HEK293 (cell line): Measurements from ENCODE around the gene RNF113A.

ENCODE experiments used
- GLIS1 ChIP-seq: fragments of 450-650 bp; formaldehyde crosslinking; IDR thresholded peaks from 2 replicates; pipeline ENCODE4 v1.5.1; 2016; ENCODE audit warnings: missing biosample characterization, missing genetic modification characterization
- SALL2 ChIP-seq: fragments of 450-650 bp; formaldehyde crosslinking; IDR thresholded peaks from 2 replicates; pipeline ENCODE4 v1.5.0; 2017; ENCODE audit warnings: missing biosample characterization, mild to moderate bottlenecking, missing genetic modification characterization, borderline replicate concordance
- SP2 ChIP-seq: fragments of 450-650 bp; formaldehyde crosslinking; IDR thresholded peaks from 2 replicates; pipeline ENCODE4 v1.5.1; 2016; ENCODE audit warnings: missing biosample characterization, missing genetic modification characterization
- ZFHX2 ChIP-seq: fragments of 450-650 bp; formaldehyde crosslinking; conservative IDR thresholded peaks from 2 replicates; pipeline ENCODE4 v1.5.1; 2016; ENCODE audit warnings: missing biosample characterization, missing genetic modification characterization
- ZNF112 ChIP-seq: fragments of 450-650 bp; formaldehyde crosslinking; IDR thresholded peaks from 2 replicates; pipeline ENCODE4 v1.5.0; 2017; ENCODE audit warnings: missing biosample characterization, missing genetic modification characterization
- ZNF138 ChIP-seq: fragments of 450-650 bp; formaldehyde crosslinking; IDR thresholded peaks from 2 replicates; pipeline ENCODE4 v1.5.1; 2016; ENCODE audit warnings: missing biosample characterization, missing genetic modification characterization, borderline replicate concordance
- ZNF155 ChIP-seq: fragments of 450-650 bp; formaldehyde crosslinking; IDR thresholded peaks from 2 replicates; pipeline ENCODE4 v1.5.1; 2016; ENCODE audit warnings: missing biosample characterization, missing genetic modification characterization
- ZNF16 ChIP-seq: fragments of 450-650 bp; formaldehyde crosslinking; IDR thresholded peaks from 2 replicates; pipeline ENCODE4 v1.5.1; 2016; ENCODE audit warnings: low read depth, missing biosample characterization, missing genetic modification characterization
- ZNF223 ChIP-seq: fragments of 450-650 bp; formaldehyde crosslinking; IDR thresholded peaks from 2 replicates; pipeline ENCODE4 v1.5.1; 2016; ENCODE audit warnings: missing biosample characterization, missing genetic modification characterization
- ZNF24 ChIP-seq: fragments of 450-650 bp; formaldehyde crosslinking; IDR thresholded peaks from 2 replicates; pipeline ENCODE4 v1.5.1; 2016; ENCODE audit warnings: missing biosample characterization, missing genetic modification characterization
- ZNF394 ChIP-seq: fragments of 450-650 bp; formaldehyde crosslinking; IDR thresholded peaks from 2 replicates; pipeline ENCODE4 v1.5.1; 2016; ENCODE audit warnings: missing biosample characterization, missing genetic modification characterization, mild to moderate bottlenecking, moderate library complexity, borderline replicate concordance
- ZNF423 ChIP-seq: fragments of 450-650 bp; formaldehyde crosslinking; IDR thresholded peaks from 2 replicates; pipeline ENCODE4 v1.5.1; 2016; ENCODE audit warnings: missing biosample characterization, missing genetic modification characterization
- ZNF48 ChIP-seq: fragments of 450-650 bp; formaldehyde crosslinking; IDR thresholded peaks from 2 replicates; pipeline ENCODE4 v1.5.1; 2016; ENCODE audit warnings: missing biosample characterization, missing genetic modification characterization
- ZNF501 ChIP-seq: fragments of 450-650 bp; formaldehyde crosslinking; IDR thresholded peaks from 2 replicates; pipeline ENCODE4 v1.5.1; 2016; ENCODE audit warnings: missing biosample characterization, missing genetic modification characterization
- ZNF514 ChIP-seq: fragments of 450-650 bp; formaldehyde crosslinking; IDR thresholded peaks from 2 replicates; pipeline ENCODE4 v1.5.1; 2016; ENCODE audit warnings: missing biosample characterization, missing genetic modification characterization
- ZNF529 ChIP-seq: fragments of 450-650 bp; formaldehyde crosslinking; IDR thresholded peaks from 2 replicates; pipeline ENCODE4 v1.5.1; 2017; ENCODE audit warnings: missing genetic modification characterization, missing biosample characterization; ENCODE audit not compliant: insufficient replicate concordance
- ZNF544 ChIP-seq: fragments of 450-650 bp; formaldehyde crosslinking; IDR thresholded peaks from 2 replicates; pipeline ENCODE4 v1.5.0; 2017; ENCODE audit warnings: missing biosample characterization, missing genetic modification characterization
- ZNF555 ChIP-seq: fragments of 450-650 bp; formaldehyde crosslinking; conservative IDR thresholded peaks from 2 replicates; pipeline ENCODE4 v1.5.1; 2017; ENCODE audit warnings: missing biosample characterization, mild to moderate bottlenecking, missing genetic modification characterization, inconsistent platforms
- ZNF600 ChIP-seq: fragments of 450-650 bp; formaldehyde crosslinking; IDR thresholded peaks from 2 replicates; pipeline ENCODE4 v1.5.1; 2016; ENCODE audit warnings: missing biosample characterization, missing genetic modification characterization
- ZNF629 ChIP-seq: fragments of 450-650 bp; formaldehyde crosslinking; IDR thresholded peaks from 2 replicates; pipeline ENCODE4 v1.5.1; 2017; ENCODE audit warnings: missing biosample characterization, missing genetic modification characterization
- ZNF654 ChIP-seq: fragments of 450-650 bp; formaldehyde crosslinking; IDR thresholded peaks from 2 replicates; pipeline ENCODE4 v1.5.1; 2016; ENCODE audit warnings: low read depth, missing biosample characterization, missing genetic modification characterization
- ZNF660 ChIP-seq: fragments of 450-650 bp; IDR thresholded peaks from 2 replicates; pipeline ENCODE4 v1.5.1; 2018; ENCODE audit warnings: missing biosample characterization, mild to moderate bottlenecking, missing genetic modification characterization
- ZNF670 ChIP-seq: fragments of 450-650 bp; formaldehyde crosslinking; IDR thresholded peaks from 2 replicates; pipeline ENCODE4 v1.5.1; 2016; ENCODE audit warnings: missing biosample characterization, missing genetic modification characterization, low read depth
- ZNF747 ChIP-seq: fragments of 450-650 bp; formaldehyde crosslinking; IDR thresholded peaks from 2 replicates; pipeline ENCODE4 v1.5.1; 2016; ENCODE audit warnings: missing biosample characterization, missing genetic modification characterization
- ZNF777 ChIP-seq: fragments of 450-650 bp; formaldehyde crosslinking; IDR thresholded peaks from 2 replicates; pipeline ENCODE4 v1.5.1; 2017; ENCODE audit warnings: missing biosample characterization, missing genetic modification characterization, borderline replicate concordance
- ZNF785 ChIP-seq: fragments of 450-650 bp; formaldehyde crosslinking; IDR thresholded peaks from 2 replicates; pipeline ENCODE4 v1.5.1; 2016; ENCODE audit warnings: missing biosample characterization, missing genetic modification characterization
- ZSCAN4 ChIP-seq: fragments of 450-650 bp; formaldehyde crosslinking; IDR thresholded peaks from 2 replicates; pipeline ENCODE4 v1.5.1; 2017; ENCODE audit warnings: missing biosample characterization, missing genetic modification characterization
- TF ChIP-seq, protein P1 (sequence below): fragments of 450-650 bp; formaldehyde crosslinking; IDR thresholded peaks from 2 replicates; pipeline ENCODE4 v1.5.1; 2016; ENCODE audit warnings: missing biosample characterization, missing genetic modification characterization
- TF ChIP-seq, protein P2 (sequence below): sonication (generic); formaldehyde crosslinking; IDR thresholded peaks from 2 replicates; pipeline ENCODE4 v1.8.1; 2022; ENCODE audit warnings: mild to moderate bottlenecking, moderate library complexity, missing genetic modification reagents
- TF ChIP-seq, protein P3 (sequence below): fragments of 450-650 bp; formaldehyde crosslinking; IDR thresholded peaks from 2 replicates; pipeline ENCODE4 v1.5.1; 2016; ENCODE audit warnings: missing biosample characterization, missing genetic modification characterization

RNF113A gene

DNA sequence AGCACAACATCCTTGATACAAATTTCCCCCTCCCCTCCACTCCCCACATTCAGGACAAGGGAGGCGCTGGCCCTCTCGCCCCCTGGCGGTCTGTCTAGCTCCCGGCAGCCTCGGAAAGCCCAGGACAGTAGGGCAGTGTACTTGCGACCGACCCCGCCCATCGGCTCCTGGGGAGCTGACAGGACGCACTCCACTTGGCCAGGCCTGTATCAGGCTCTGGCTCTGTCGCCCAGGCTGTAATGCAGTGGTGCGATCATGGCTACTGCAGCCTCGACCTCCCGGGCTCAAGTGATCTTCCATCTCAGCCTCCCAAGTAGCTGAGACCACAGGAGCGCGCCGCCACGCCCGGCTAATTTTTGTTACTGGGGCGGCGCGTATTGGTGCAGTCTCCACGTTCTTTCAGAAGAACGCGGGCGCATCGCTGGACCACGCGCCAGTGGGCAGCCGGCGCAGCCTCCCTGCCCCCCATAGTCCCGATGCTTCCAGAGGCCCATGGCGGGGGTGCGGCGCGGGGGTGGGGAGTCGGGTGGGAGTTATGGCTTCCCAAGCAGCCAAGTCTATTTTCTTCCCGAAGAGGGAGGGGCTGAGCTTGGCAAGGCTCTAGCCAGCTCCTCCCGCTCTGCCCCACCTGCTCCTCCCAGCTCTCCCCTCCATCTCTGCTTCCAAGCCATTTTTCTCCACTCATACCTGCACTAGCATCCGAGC lies 16.3 kb upstream of the RNF113A start (continued):
- TF ChIP-seq ZNF423 (tag by site-specific recombination) (no peak; the same call in 1 of the 2 replicates), ZNF785 (tag by site-specific recombination) (no peak), ZSCAN4 (tag by site-specific recombination) (no peak), ZNF223 (no peak), GLIS1 (peak; percentile 95), ZNF529 (tag by site-specific recombination) (no peak), ZNF138 (tag by site-specific recombination) (no peak), ZNF555 (no peak), ZNF16 (tag by site-specific recombination) (no peak), ZNF600 (tag by site-specific recombination) (peak; percentile 76; the same call in 1 of the 2 replicates), ZNF747 (tag by site-specific recombination) (no peak), ZNF501 (peak; percentile 46; the same call in 1 of the 2 replicates), ZNF394 (tag by site-specific recombination) (no peak), ZNF654 (tag by site-specific recombination) (peak; percentile 16; the same call in 1 of the 2 replicates), ZNF777 (tag by site-specific recombination) (no peak), ZNF660 (tag by site-specific recombination) (no peak), ZNF670 (tag by site-specific recombination) (no peak), SP2 (peak; percentile 27), ZNF112 (tag by site-specific recombination) (no peak), ZNF514 (tag by site-specific recombination) (no peak), ZFHX2 (tag by site-specific recombination) (peak; percentile 79), ZNF24 (peak; percentile 58; the same call in 1 of the 2 replicates), ZNF544 (tag by site-specific recombination) (no peak), SALL2 (tag by site-specific recombination) (no peak), ZNF155 (tag by site-specific recombination) (no peak), ZNF48 (tag by site-specific recombination) (no peak), ZNF629 (tag by site-specific recombination) (0 out of 2 replicates have a peak, but pooled peaks have one; percentile 33)
- TF ChIP-seq, protein P1, sequence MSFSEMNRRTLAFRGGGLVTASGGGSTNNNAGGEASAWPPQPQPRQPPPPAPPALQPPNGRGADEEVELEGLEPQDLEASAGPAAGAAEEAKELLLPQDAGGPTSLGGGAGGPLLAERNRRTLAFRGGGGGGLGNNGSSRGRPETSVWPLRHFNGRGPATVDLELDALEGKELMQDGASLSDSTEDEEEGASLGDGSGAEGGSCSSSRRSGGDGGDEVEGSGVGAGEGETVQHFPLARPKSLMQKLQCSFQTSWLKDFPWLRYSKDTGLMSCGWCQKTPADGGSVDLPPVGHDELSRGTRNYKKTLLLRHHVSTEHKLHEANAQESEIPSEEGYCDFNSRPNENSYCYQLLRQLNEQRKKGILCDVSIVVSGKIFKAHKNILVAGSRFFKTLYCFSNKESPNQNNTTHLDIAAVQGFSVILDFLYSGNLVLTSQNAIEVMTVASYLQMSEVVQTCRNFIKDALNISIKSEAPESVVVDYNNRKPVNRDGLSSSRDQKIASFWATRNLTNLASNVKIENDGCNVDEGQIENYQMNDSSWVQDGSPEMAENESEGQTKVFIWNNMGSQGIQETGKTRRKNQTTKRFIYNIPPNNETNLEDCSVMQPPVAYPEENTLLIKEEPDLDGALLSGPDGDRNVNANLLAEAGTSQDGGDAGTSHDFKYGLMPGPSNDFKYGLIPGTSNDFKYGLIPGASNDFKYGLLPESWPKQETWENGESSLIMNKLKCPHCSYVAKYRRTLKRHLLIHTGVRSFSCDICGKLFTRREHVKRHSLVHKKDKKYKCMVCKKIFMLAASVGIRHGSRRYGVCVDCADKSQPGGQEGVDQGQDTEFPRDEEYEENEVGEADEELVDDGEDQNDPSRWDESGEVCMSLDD (tag by site-specific recombination), result peak; percentile 25; the same call in 1 of the 2 replicates
- TF ChIP-seq, protein P2, sequence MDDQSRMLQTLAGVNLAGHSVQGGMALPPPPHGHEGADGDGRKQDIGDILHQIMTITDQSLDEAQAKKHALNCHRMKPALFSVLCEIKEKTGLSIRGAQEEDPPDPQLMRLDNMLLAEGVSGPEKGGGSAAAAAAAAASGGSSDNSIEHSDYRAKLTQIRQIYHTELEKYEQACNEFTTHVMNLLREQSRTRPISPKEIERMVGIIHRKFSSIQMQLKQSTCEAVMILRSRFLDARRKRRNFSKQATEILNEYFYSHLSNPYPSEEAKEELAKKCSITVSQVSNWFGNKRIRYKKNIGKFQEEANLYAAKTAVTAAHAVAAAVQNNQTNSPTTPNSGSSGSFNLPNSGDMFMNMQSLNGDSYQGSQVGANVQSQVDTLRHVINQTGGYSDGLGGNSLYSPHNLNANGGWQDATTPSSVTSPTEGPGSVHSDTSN (CRISPR knock-in tag), result no peak
- TF ChIP-seq, protein P3, sequence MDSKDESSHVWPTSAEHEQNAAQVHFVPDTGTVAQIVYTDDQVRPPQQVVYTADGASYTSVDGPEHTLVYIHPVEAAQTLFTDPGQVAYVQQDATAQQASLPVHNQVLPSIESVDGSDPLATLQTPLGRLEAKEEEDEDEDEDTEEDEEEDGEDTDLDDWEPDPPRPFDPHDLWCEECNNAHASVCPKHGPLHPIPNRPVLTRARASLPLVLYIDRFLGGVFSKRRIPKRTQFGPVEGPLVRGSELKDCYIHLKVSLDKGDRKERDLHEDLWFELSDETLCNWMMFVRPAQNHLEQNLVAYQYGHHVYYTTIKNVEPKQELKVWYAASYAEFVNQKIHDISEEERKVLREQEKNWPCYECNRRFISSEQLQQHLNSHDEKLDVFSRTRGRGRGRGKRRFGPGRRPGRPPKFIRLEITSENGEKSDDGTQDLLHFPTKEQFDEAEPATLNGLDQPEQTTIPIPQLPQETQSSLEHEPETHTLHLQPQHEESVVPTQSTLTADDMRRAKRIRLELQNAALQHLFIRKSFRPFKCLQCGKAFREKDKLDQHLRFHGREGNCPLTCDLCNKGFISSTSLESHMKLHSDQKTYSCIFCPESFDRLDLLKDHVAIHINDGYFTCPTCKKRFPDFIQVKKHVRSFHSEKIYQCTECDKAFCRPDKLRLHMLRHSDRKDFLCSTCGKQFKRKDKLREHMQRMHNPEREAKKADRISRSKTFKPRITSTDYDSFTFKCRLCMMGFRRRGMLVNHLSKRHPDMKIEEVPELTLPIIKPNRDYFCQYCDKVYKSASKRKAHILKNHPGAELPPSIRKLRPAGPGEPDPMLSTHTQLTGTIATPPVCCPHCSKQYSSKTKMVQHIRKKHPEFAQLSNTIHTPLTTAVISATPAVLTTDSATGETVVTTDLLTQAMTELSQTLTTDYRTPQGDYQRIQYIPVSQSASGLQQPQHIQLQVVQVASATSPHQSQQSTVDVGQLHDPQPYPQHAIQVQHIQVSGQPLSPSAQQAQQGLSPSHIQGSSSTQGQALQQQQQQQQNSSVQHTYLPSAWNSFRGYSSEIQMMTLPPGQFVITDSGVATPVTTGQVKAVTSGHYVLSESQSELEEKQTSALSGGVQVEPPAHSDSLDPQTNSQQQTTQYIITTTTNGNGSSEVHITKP (tag by site-specific recombination), result peak; percentile 79
